Adrenal gland (tissue), 12 donors: ENCODE results near the gene ZNF783. TPM values are rescaled to one million over a fixed set of nuclear protein-coding genes. Genes with fewer than 3 reads are reported as not detected.
A peak's percentile ranks its signal among the peaks of the same experiment; 100 is the strongest.

Source experiments
- DNase-seq, 7 donors: peaks; one replicate each; pipeline ENCODE4 v3.0.0-alpha.2; 2019 to 2020
- H3K27ac ChIP-seq, 5 donors: fragments of 200-600 bp; sonication (generic) in 4 of 5; 1 replicate in 3 of 5; 2 replicates in 2 of 5; pipeline versions ENCODE4 v1.5.1 to v1.8.0; 2016 to 2020; ENCODE audit warnings: mild to moderate bottlenecking in 1 of 5
- H3K27me3 ChIP-seq: fragments of 200-600 bp; 2 replicates; pipeline ENCODE4 v1.8.0; 2021
- H3K36me3 ChIP-seq, 2 donors: fragments of 200-600 bp; replicated peaks in 1 of 2; 1 replicate in 1 of 2; 2 replicates in 1 of 2; pipeline versions ENCODE4 v1.5.1 to v1.8.0; 2018 to 2022
- H3K4me1 ChIP-seq, 2 donors: fragments of 200-600 bp; replicated peaks in 1 of 2; 1 replicate in 1 of 2; 2 replicates in 1 of 2; pipeline versions ENCODE4 v1.5.1 to v1.8.0; 2018 to 2021
- H3K4me3 ChIP-seq, 4 donors: fragments of 200-600 bp; sonication (generic) in 3 of 4; one replicate each; pipeline ENCODE4 v1.5.1; 2016 to 2018
- H3K9me3 ChIP-seq, 3 donors: fragments of 200-600 bp; sonication (generic) in 1 of 3; replicated peaks in 1 of 3; 1 replicate in 2 of 3; 2 replicates in 1 of 3; pipeline versions ENCODE4 v1.5.1 to v1.8.0; 2016 to 2021
- CTCF ChIP-seq, 6 experiments: fragments of 450-650 bp in 4 of 6; fragments of 200-600 bp in 2 of 6; sonication (generic) in 1 of 6; IDR thresholded peaks; 1 replicate in 5 of 6; 2 replicates in 1 of 6; pipeline versions ENCODE4 v1.5.1 to v1.8.0; 2016 to 2021; ENCODE audit warnings: antibody characterized with exemption in 6 of 6, mild to moderate bottlenecking in 2 of 6, moderate library complexity in 1 of 6
- POLR2A ChIP-seq, 2 donors: fragments of 450-650 bp; IDR thresholded peaks; one replicate each; pipeline ENCODE4 v1.6.1; 2017; ENCODE audit warnings: antibody characterized with exemption in 2 of 2, mild to moderate bottlenecking in 2 of 2, moderate library complexity in 1 of 2
- WGBS, 4 donors: extraction: QIAGEN DNeasy Blood & Tissue Kit in 2 of 4; methylation state at CpG; one replicate each; pipeline versions ENCODE4 v1.1.5 to v1.1.7; 2013 to 2017; 5-methylcytosine and 5-hydroxymethylcytosine counted together
- intact Hi-C, 2 donors: fragments of 100-400 bp; cut with DNase I; formaldehyde crosslinking; loops; one replicate each; pipeline versions ENCODE4 v1.14.1 to v1.15.0; 2022 to 2023
- polyA plus RNA-seq, 3 donors: library from polyadenylated mRNA; stranded (reverse); fragments of 200-250 nt in 2 of 3; fragments of 350-450 nt in 1 of 3; fragmentation: Illumina TruSeq in 1 of 3; extraction: RNeasy Lipid Tissue Mini Kit (QIAGEN cat#74804) in 1 of 3; gene quantifications; one replicate each; pipeline ENCODE4 v1.2.3, GENCODE V29; 2013 to 2014
- total RNA-seq, 9 donors: library from RNA; depleted of rRNA in 4 of 9; stranded (reverse); fragments of >200 nt in 4 of 9; fragments of 120-200 nt in 1 of 9; fragmentation: NEBNext Ultra II Directional in 1 of 9; extraction: Animal tissue kit (Norgen Biotek cat#: 25700) in 1 of 9; gene quantifications; one replicate each; pipeline versions ENCODE4 v1.1.0 to v1.2.4, GENCODE V29; 2013 to 2023
- donor health status: healthy with polysubstance abuse.
- donor health status: Bipolar disorder and iron deficiency.
- donor health status: DM: yes; HTN: yes; CAD: no.
- donor health status: DM: no; HTN: no; CAD: no.
- donor health status: DM: no; HTN: no; CAD: no.
- donor health status: DM: yes; HTN: yes; CAD: no.

ZNF783 gene
- total and polyA plus RNA-seq, 12 donors = 3.2 to 23.6 (median 8.5) TPM

GRCh38 chr7:149283321-149283720 is 21.3 kb downstream of the ZNF783 start:
- H3K27me3 ChIP-seq = no peaks in the 10 kb centered on the region
- H3K27ac ChIP-seq = no peak overlapping the region
- DNase-seq = no peak
- H3K4me1 ChIP-seq = peaks cover 0 to 13% of the 10 kb centered on the region in 2 donors
- no peaks in the 10 kb centered on the region for H3K9me3 ChIP-seq
- 90 to 100% (median 95%) methylated on average over 1 to 3 of the region's 3 CpGs for WGBS, 4 donors
- peaks cover 0 to 17% of the 10 kb centered on the region in 2 donors for H3K36me3 ChIP-seq
- no peak for TF ChIP-seq POLR2A (IDR thresholded peaks at IDR 0.05)
- TF ChIP-seq CTCF (IDR thresholded peaks at IDR 0.05) = no peak
- H3K4me3 ChIP-seq = no peak overlapping the region
- intact Hi-C loops = no loop called here

GRCh38 chr7:149284343-149284742 is 22.3 kb downstream of the ZNF783 start:
- intact Hi-C loops = no loop called here
- no peak for DNase-seq
- Histone ChIP-seq H3K4me3 (no peak overlapping the region), H3K27me3 (no peaks in the 10 kb centered on the region), H3K9me3 (no peaks in the 10 kb centered on the region), H3K4me1 (peaks cover 0 to 13% of the 10 kb centered on the region in 2 donors), H3K36me3 (peaks cover 0 to 7% of the 10 kb centered on the region in 2 donors), H3K27ac (no peak overlapping the region)
- TF ChIP-seq POLR2A (IDR thresholded peaks at IDR 0.05) (no peak), CTCF (IDR thresholded peaks at IDR 0.05) (no peak)
- WGBS, 4 donors = 63 to 73% (median 66%) methylated on average over 3 of the region's 3 CpGs

- peaks cover 0 to 7% of the 10 kb centered on the region in 2 donors for H3K36me3 ChIP-seq
- WGBS, 4 donors = 2 to 21% (median 4%) methylated on average over 2 to 66 of the region's 66 CpGs
- intact Hi-C loops = no loop called here
Measured at GRCh38 chr7:149284850-149285585, 23.0 kb downstream of the ZNF783 start.

GRCh38 chr7:149285603-149286002 is 23.6 kb downstream of the ZNF783 start:
- WGBS, 4 donors = 2 to 5% (median 3%) methylated on average over 5 to 11 of the region's 11 CpGs
- intact Hi-C loops = no loop called here
- H3K36me3 ChIP-seq = peaks cover 0 to 6% of the 10 kb centered on the region in 2 donors

More at GRCh38 chr7:149284850-149285585, 23.0 kb downstream of the ZNF783 start:
- Histone ChIP-seq H3K27me3 (no peaks in the 10 kb centered on the region), H3K27ac (peak overlapping the region in 2 of 5 donors; percentile 43 to 49), H3K9me3 (no peaks in the 10 kb centered on the region), H3K4me1 (peaks cover 0 to 13% of the 10 kb centered on the region in 2 donors), H3K4me3 (peak overlapping the region in 3 of 4 donors; percentile 32 to 77 (median 40))
- peak; percentile 94 to 98 (median 97) for DNase-seq
- TF ChIP-seq CTCF (IDR thresholded peaks at IDR 0.05) = no peak
- TF ChIP-seq POLR2A (IDR thresholded peaks at IDR 0.05) = peak; percentile 18 to 29

More at GRCh38 chr7:149285603-149286002, 23.6 kb downstream of the ZNF783 start:
- Histone ChIP-seq H3K27ac (peak overlapping the region in 2 of 5 donors; percentile 43 to 49), H3K4me3 (peak overlapping the region in 3 of 4 donors; percentile 32 to 77 (median 40)), H3K27me3 (no peaks in the 10 kb centered on the region), H3K9me3 (no peaks in the 10 kb centered on the region), H3K4me1 (peaks cover 0 to 13% of the 10 kb centered on the region in 2 donors)
- TF ChIP-seq CTCF (IDR thresholded peaks at IDR 0.05) = no peak
- DNase-seq = peak in 6 of 7 donors; percentile 26 to 71 (median 38)
